OCI-LY7 (cell line): ENCODE results near the gene HJV. TPM values are rescaled to one million over a fixed set of nuclear protein-coding genes. Genes with fewer than 3 reads are reported as not detected.

Source experiments
- BruUV-seq: library from RNA; stranded (reverse); fragments of 400-500 nt; replicated peaks from 2 replicates; lab custom pipeline; 2021; lab: Mats Ljungman, UMichigan
- CTCF ChIA-PET: fragments of 300-600 bp; sonication (Branson Sonifier 250); formaldehyde crosslinking; loops from one replicate; lab custom pipeline; 2022; ENCODE audit warnings: antibody characterized with exemption; ENCODE audit not compliant: unreplicated experiment; lab: Charles Lee
- POLR2A ChIA-PET: fragments of 300-600 bp; sonication (Branson Sonifier 250); formaldehyde crosslinking; loops from one replicate; lab custom pipeline; 2022; ENCODE audit warnings: antibody characterized with exemption; lab: Charles Lee
- DNase-seq: peaks from one replicate; pipeline ENCODE4 v3.0.0-alpha.2; 2015; ENCODE audit warnings: low spot score
- H2AFZ ChIP-seq: fragments of 200-600 bp; sonication (generic), shearing (Covaris generic); 2 replicates; pipeline ENCODE4 v1.6.1; 2014; ENCODE audit warnings: mild to moderate bottlenecking, antibody characterized with exemption, low read length, moderate library complexity
- H3K27ac ChIP-seq: fragments of 200-600 bp; sonication (generic); 2 replicates; pipeline ENCODE4 v1.5.1; 2014; ENCODE audit warnings: mixed run types, low read depth, mild to moderate bottlenecking, moderate library complexity, low read length, inconsistent platforms; ENCODE audit not compliant: poor library complexity, severe bottlenecking
- H3K36me3 ChIP-seq: fragments of 200-600 bp; sonication (generic); 2 replicates; pipeline ENCODE4 v1.6.1; 2014; ENCODE audit warnings: mild to moderate bottlenecking, antibody characterized with exemption, low read length, moderate library complexity, mixed read lengths; ENCODE audit not compliant: insufficient read depth
- H3K4me1 ChIP-seq: fragments of 200-600 bp; sonication (generic); 2 replicates; pipeline ENCODE4 v1.5.1; 2014; ENCODE audit warnings: mild to moderate bottlenecking, low read length; ENCODE audit not compliant: insufficient read depth, poor library complexity, severe bottlenecking
- H3K4me2 ChIP-seq: fragments of 200-600 bp; sonication (generic); 2 replicates; pipeline ENCODE4 v1.6.1; 2014; ENCODE audit warnings: mild to moderate bottlenecking, low read length
- H3K4me3 ChIP-seq: fragments of 200-600 bp; sonication (generic); 2 replicates; pipeline ENCODE4 v1.5.1; 2014; ENCODE audit warnings: mild to moderate bottlenecking, low read depth, low read length; ENCODE audit not compliant: poor library complexity, severe bottlenecking
- H3K79me2 ChIP-seq: fragments of 200-600 bp; sonication (generic); 2 replicates; pipeline ENCODE4 v1.6.1; 2016; ENCODE audit warnings: low read depth, mild to moderate bottlenecking, low read length, moderate library complexity, mixed read lengths; ENCODE audit not compliant: insufficient read depth
- H3K9me2 ChIP-seq: fragments of 200-600 bp; sonication (generic); 2 replicates; pipeline ENCODE4 v1.6.1; 2016; ENCODE audit warnings: mild to moderate bottlenecking, low read length, mixed read lengths; ENCODE audit not compliant: insufficient read depth
- H3K9me3 ChIP-seq: fragments of 200-600 bp; sonication (generic); 2 replicates; pipeline ENCODE4 v1.6.1; 2014; ENCODE audit warnings: mild to moderate bottlenecking, mixed run types, low read length, mixed read lengths
- H4K20me1 ChIP-seq: fragments of 200-600 bp; sonication (generic); 2 replicates; pipeline ENCODE4 v1.6.1; 2014; ENCODE audit warnings: mild to moderate bottlenecking, antibody characterized with exemption, low read length, moderate library complexity, mixed read lengths; ENCODE audit not compliant: insufficient read depth
- EZH2phosphoT487 ChIP-seq: fragments of 200-600 bp; sonication (generic); IDR thresholded peaks from 2 replicates; pipeline ENCODE4 v1.6.1; 2018; ENCODE audit warnings: low read depth, borderline replicate concordance, mild to moderate bottlenecking, mixed run types, antibody characterized with exemption, low read length, moderate library complexity, mixed read lengths
- intact Hi-C: fragments of 100-400 bp; cut with micrococcal nuclease; formaldehyde crosslinking; loops from one replicate; pipeline ENCODE4 v1.10.0; 2022; ENCODE audit not compliant: unreplicated experiment
- total RNA-seq, 2 experiments: library from RNA; depleted of rRNA in 1 of 2; stranded (reverse); fragments of >200 nt in 1 of 2; shearing (Covaris generic) in 1 of 2; gene quantifications; 2 replicates each; pipeline ENCODE4 v1.2.3, GENCODE V29; 2014 to 2022
- TF ChIP-seq, protein P1 (sequence below): fragments of 200-600 bp; sonication (generic); conservative IDR thresholded peaks from 2 replicates; pipeline ENCODE4 v1.5.1; 2014; ENCODE audit warnings: mild to moderate bottlenecking, antibody characterized with exemption, low read length, moderate library complexity, mixed read lengths

HJV gene
- total RNA-seq, 2 experiments from 2014 or later = not detected

DNA sequence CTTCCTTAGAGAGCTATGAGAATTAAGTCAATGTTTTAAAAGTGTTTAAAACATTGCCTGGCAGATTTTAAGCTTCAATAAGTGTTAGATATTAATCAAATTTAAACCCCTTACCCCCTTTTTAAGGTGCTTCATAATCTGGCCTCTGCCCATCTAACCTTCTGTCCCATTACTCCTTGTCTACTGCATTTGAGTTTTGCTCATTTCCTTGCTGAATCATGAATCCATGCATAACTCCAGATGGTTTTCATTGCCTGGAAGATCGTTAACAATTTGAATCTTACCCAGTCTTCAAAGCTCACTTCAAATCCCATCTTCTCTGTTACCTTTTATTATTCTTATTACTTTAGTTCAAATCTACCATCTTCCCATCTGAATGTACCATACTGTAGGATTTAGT, 4.6 kb downstream of the HJV start:
- H2AFZ ChIP-seq = no peak overlapping the region
- POLR2A ChIA-PET = interaction anchor here (0.6 to 2.0 kb wide), 7 partner anchors 15 to 172 kb away, joined by 3 to 5 read pairs (median 3); partner anchors contain the start of genes LIX1L and NUDT17
- no peaks in the 10 kb centered on the region for H3K36me3 ChIP-seq
- H3K4me1 ChIP-seq = peaks cover 3% of the 10 kb centered on the region
- intact Hi-C loops = no loop called here
- no peaks in the 10 kb centered on the region for H3K9me2 ChIP-seq
- no peak overlapping the region for H3K4me3 ChIP-seq
- no peak overlapping the region for H3K27ac ChIP-seq
- no peak for DNase-seq
- no peaks in the 10 kb centered on the region for H4K20me1 ChIP-seq
- H3K4me2 ChIP-seq = no peak overlapping the region
- CTCF ChIA-PET = no interaction called here
- no peaks in the 10 kb centered on the region for H3K79me2 ChIP-seq
- no peaks in the 10 kb centered on the region for H3K9me3 ChIP-seq
- TF ChIP-seq, protein P1, sequence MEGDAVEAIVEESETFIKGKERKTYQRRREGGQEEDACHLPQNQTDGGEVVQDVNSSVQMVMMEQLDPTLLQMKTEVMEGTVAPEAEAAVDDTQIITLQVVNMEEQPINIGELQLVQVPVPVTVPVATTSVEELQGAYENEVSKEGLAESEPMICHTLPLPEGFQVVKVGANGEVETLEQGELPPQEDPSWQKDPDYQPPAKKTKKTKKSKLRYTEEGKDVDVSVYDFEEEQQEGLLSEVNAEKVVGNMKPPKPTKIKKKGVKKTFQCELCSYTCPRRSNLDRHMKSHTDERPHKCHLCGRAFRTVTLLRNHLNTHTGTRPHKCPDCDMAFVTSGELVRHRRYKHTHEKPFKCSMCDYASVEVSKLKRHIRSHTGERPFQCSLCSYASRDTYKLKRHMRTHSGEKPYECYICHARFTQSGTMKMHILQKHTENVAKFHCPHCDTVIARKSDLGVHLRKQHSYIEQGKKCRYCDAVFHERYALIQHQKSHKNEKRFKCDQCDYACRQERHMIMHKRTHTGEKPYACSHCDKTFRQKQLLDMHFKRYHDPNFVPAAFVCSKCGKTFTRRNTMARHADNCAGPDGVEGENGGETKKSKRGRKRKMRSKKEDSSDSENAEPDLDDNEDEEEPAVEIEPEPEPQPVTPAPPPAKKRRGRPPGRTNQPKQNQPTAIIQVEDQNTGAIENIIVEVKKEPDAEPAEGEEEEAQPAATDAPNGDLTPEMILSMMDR = no peak
- no peak for TF ChIP-seq EZH2phosphoT487
- BruUV-seq = no TSS peak

DNA sequence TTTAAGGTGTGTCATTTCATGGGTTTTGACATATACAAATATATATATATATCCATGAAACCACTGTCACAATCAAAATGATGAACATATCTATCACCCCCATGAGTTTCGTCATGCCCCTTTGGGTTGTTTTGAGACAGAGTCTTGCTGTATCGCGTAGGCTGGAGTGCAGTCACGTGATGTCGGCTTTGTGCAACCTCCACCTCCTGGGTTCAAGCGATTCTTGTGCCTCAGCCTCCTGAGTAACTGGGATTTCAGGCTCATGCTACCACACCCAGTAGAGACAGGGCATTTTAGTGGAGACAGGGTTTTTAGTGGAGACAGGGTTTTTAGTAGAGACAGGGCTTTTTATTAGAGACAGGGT, 8.0 kb downstream of the HJV start:
- ChIA-PET CTCF (no interaction called here), POLR2A (interaction anchor here (1.2 kb wide), 1 partner anchor 33 kb away, joined by 4 read pairs; no protein-coding TSS in a partner anchor)
- intact Hi-C loops = loop anchor here (1.0 to 2.0 kb wide), 3 partner anchors 36 to 155 kb away; partner anchors contain the start of gene PIAS3
- no TSS peak for BruUV-seq
- Histone ChIP-seq H4K20me1 (no peaks in the 10 kb centered on the region), H3K9me2 (no peaks in the 10 kb centered on the region), H3K4me1 (peaks cover 3% of the 10 kb centered on the region), H2AFZ (no peak overlapping the region), H3K9me3 (no peaks in the 10 kb centered on the region), H3K79me2 (no peaks in the 10 kb centered on the region), H3K4me3 (no peak overlapping the region), H3K27ac (no peak overlapping the region), H3K4me2 (no peak overlapping the region), H3K36me3 (no peaks in the 10 kb centered on the region)
- no peak for TF ChIP-seq EZH2phosphoT487
- TF ChIP-seq, protein P1 = no peak
- DNase-seq = no peak
